Ascending aorta (tissue), 2 donors: ENCODE data around the gene SKP1. TPM values are rescaled to one million over a fixed set of nuclear protein-coding genes. Genes with fewer than 3 reads are reported as not detected.

Source experiments
- DNase-seq, 2 donors: peaks; one replicate each; pipeline ENCODE4 v3.0.0-alpha.2; 2019; ENCODE audit warnings: low spot score in 2 of 2
- H3K27ac ChIP-seq, 2 donors: fragments of 200-600 bp; sonication (generic); one replicate each; pipeline ENCODE4 v1.5.1; 2016 to 2017; ENCODE audit warnings: mild to moderate bottlenecking in 1 of 2
- H3K27me3 ChIP-seq: fragments of 200-600 bp; sonication (generic); one replicate; pipeline ENCODE4 v1.5.1; 2017
- H3K36me3 ChIP-seq, 2 donors: fragments of 200-600 bp; sonication (generic); one replicate each; pipeline ENCODE4 v1.5.1; 2016
- H3K4me1 ChIP-seq, 2 donors: fragments of 200-600 bp; sonication (generic); one replicate each; pipeline ENCODE4 v1.5.1; 2016 to 2017; ENCODE audit warnings: mild to moderate bottlenecking in 1 of 2
- H3K4me3 ChIP-seq, 2 donors: fragments of 200-600 bp; sonication (generic); one replicate each; pipeline ENCODE4 v1.5.1; 2016 to 2017; ENCODE audit warnings: mild to moderate bottlenecking in 1 of 2
- H3K9me3 ChIP-seq, 2 donors: fragments of 200-600 bp; sonication (generic); one replicate each; pipeline ENCODE4 v1.5.1; 2016
- CTCF ChIP-seq, 3 experiments: fragments of 200-600 bp in 2 of 3; fragments of 450-650 bp in 1 of 3; sonication (generic) in 2 of 3; IDR thresholded peaks; one replicate each; pipeline ENCODE4 v1.5.1; 2016 to 2019; ENCODE audit warnings: antibody characterized with exemption in 3 of 3, mild to moderate bottlenecking in 1 of 3, moderate library complexity in 1 of 3
- intact Hi-C: fragments of 100-400 bp; cut with DNase I; formaldehyde crosslinking; loops from one replicate; pipeline ENCODE4 v1.15.1; 2023
- total RNA-seq: library from RNA; depleted of rRNA; stranded (reverse); fragments of >200 nt; gene quantifications from one replicate; pipeline ENCODE4 v1.1.0, GENCODE V29; 2016

The SKP1 gene
- total RNA-seq, 1 donor from 2014 or later: 144 TPM

- no peaks in the 10 kb centered on the region for H3K9me3 ChIP-seq
- peak; percentile 79 to 97 (median 91) for TF ChIP-seq CTCF (IDR thresholded peaks at IDR 0.05)
- no peak overlapping the region for H3K4me3 ChIP-seq
- DNase-seq: peak in 1 of 2 donors; percentile 85
- no peak overlapping the region for H3K27ac ChIP-seq
- no peaks in the 10 kb centered on the region for H3K4me1 ChIP-seq
- no peaks in the 10 kb centered on the region for H3K27me3 ChIP-seq
- peaks cover 41 to 76% of the 10 kb centered on the region in 2 donors for H3K36me3 ChIP-seq
- intact Hi-C loops: loop anchor here (1.0 kb wide), 1 partner anchor 107 kb away; no protein-coding TSS in a partner anchor
Observed at GRCh38 chr5:134145779-134146581, 30.8 kb downstream of the SKP1 start.

GRCh38 chr5:134145041-134145757 lies 31.6 kb downstream of the SKP1 start:
- no peak overlapping the region for H3K27ac ChIP-seq
- no peak overlapping the region for H3K4me3 ChIP-seq
- H3K4me1 ChIP-seq: no peaks in the 10 kb centered on the region
- no peak for TF ChIP-seq CTCF (IDR thresholded peaks at IDR 0.05)
- peaks cover 37 to 69% of the 10 kb centered on the region in 2 donors for H3K36me3 ChIP-seq
- DNase-seq: no peak
- H3K9me3 ChIP-seq: no peaks in the 10 kb centered on the region
- H3K27me3 ChIP-seq: no peaks in the 10 kb centered on the region
- intact Hi-C loops: loop anchor here (1.0 kb wide), 1 partner anchor 106 kb away; no protein-coding TSS in a partner anchor

- intact Hi-C loops: no loop called here
Observed at GRCh38 chr5:134143944-134144941, 32.5 kb downstream of the SKP1 start.

GRCh38 chr5:134143431-134143830 lies 33.3 kb downstream of the SKP1 start:
- no peak overlapping the region for H3K4me3 ChIP-seq
- no peak overlapping the region for H3K27ac ChIP-seq
- H3K9me3 ChIP-seq: no peaks in the 10 kb centered on the region
- H3K36me3 ChIP-seq: peaks cover 23 to 54% of the 10 kb centered on the region in 2 donors
- no peaks in the 10 kb centered on the region for H3K4me1 ChIP-seq
- TF ChIP-seq CTCF (IDR thresholded peaks at IDR 0.05): no peak
- intact Hi-C loops: no loop called here
- no peaks in the 10 kb centered on the region for H3K27me3 ChIP-seq
- DNase-seq: no peak

More at GRCh38 chr5:134143944-134144941, 32.5 kb downstream of the SKP1 start:
- TF ChIP-seq CTCF (IDR thresholded peaks at IDR 0.05): no peak
- peaks cover 31 to 60% of the 10 kb centered on the region in 2 donors for H3K36me3 ChIP-seq
- no peaks in the 10 kb centered on the region for H3K27me3 ChIP-seq
- H3K4me3 ChIP-seq: no peak overlapping the region
- H3K4me1 ChIP-seq: no peaks in the 10 kb centered on the region
- DNase-seq: peak in 1 of 2 donors; percentile 4
- no peaks in the 10 kb centered on the region for H3K9me3 ChIP-seq
- no peak overlapping the region for H3K27ac ChIP-seq

- Histone ChIP-seq H3K9me3 (no peaks in the 10 kb centered on the region), H3K27me3 (no peaks in the 10 kb centered on the region), H3K36me3 (peaks cover 22 to 49% of the 10 kb centered on the region in 2 donors), H3K27ac (no peak overlapping the region), H3K4me1 (no peaks in the 10 kb centered on the region), H3K4me3 (no peak overlapping the region)
- intact Hi-C loops: no loop called here
- no peak for DNase-seq
- no peak for TF ChIP-seq CTCF (IDR thresholded peaks at IDR 0.05)
Observed at GRCh38 chr5:134142806-134143205, 33.9 kb downstream of the SKP1 start.
